GM23338 (cell line): ENCODE results near the gene GRIN3A. TPM values are rescaled to one million over a fixed set of nuclear protein-coding genes. Genes with fewer than 3 reads are reported as not detected.

ENCODE experiments used
- ATAC-seq: fragments of 200-7000 bp; cut with Tn5 transposase; 3 replicates; pipeline ENCODE4 v1.9.1; 2020
- DNase-seq: peaks from one replicate; pipeline ENCODE4 v3.0.0-alpha.2; 2015; ENCODE audit warnings: low spot score
- H2AFZ ChIP-seq: fragments of 200-600 bp; sonication (generic); 2 replicates; pipeline ENCODE4 v1.8.0; 2016; ENCODE audit warnings: antibody characterized with exemption, mild to moderate bottlenecking, moderate library complexity
- H3F3A ChIP-seq: fragments of 200-600 bp; sonication (generic); replicated peaks from 2 replicates; pipeline ENCODE4 v1.8.0; 2017; ENCODE audit warnings: antibody characterized with exemption, mixed run types, low read depth
- H3K27ac ChIP-seq: fragments of 200-600 bp; sonication (generic); 2 replicates; pipeline ENCODE4 v1.6.1; 2016; ENCODE audit warnings: low read depth
- H3K27me3 ChIP-seq: fragments of 200-600 bp; sonication (generic); 2 replicates; pipeline ENCODE4 v1.8.0; 2016; ENCODE audit warnings: mild to moderate bottlenecking, mixed run types, moderate library complexity; ENCODE audit not compliant: insufficient read depth
- H3K36me3 ChIP-seq: fragments of 200-600 bp; sonication (generic); 2 replicates; pipeline ENCODE4 v1.8.0; 2016; ENCODE audit warnings: mild to moderate bottlenecking; ENCODE audit not compliant: insufficient read depth
- H3K4me1 ChIP-seq: fragments of 200-600 bp; sonication (generic); 2 replicates; pipeline ENCODE4 v1.8.0; 2016; ENCODE audit warnings: mild to moderate bottlenecking, moderate library complexity; ENCODE audit not compliant: insufficient read depth
- H3K4me2 ChIP-seq: fragments of 200-600 bp; sonication (generic); 2 replicates; pipeline ENCODE4 v1.7.1; 2017; ENCODE audit warnings: mixed run types
- H3K4me3 ChIP-seq: fragments of 200-600 bp; sonication (generic); 2 replicates; pipeline ENCODE4 v1.6.1; 2016; ENCODE audit warnings: mixed run types
- H3K79me2 ChIP-seq: fragments of 200-600 bp; sonication (generic); replicated peaks from 2 replicates; pipeline ENCODE4 v1.8.0; 2017; ENCODE audit warnings: mild to moderate bottlenecking; ENCODE audit not compliant: insufficient read depth
- H3K9me2 ChIP-seq: fragments of 200-600 bp; sonication (generic); 2 replicates; pipeline ENCODE4 v1.8.0; 2017; ENCODE audit not compliant: insufficient read depth
- H4K20me1 ChIP-seq: fragments of 200-600 bp; sonication (generic); replicated peaks from 2 replicates; pipeline ENCODE4 v1.8.0; 2017; ENCODE audit warnings: mild to moderate bottlenecking; ENCODE audit not compliant: insufficient read depth
- H3K27ac Mint-ChIP-seq: 2 replicates; pipeline ENCODE4 v1.8.0; 2020; ENCODE audit warnings: inconsistent platforms, mild to moderate bottlenecking, moderate library complexity, mixed read lengths
- H3K27me3 Mint-ChIP-seq: 3 replicates; pipeline ENCODE4 v1.8.0; 2022; ENCODE audit warnings: low read depth, mild to moderate bottlenecking, moderate library complexity, mixed read lengths, inconsistent platforms; ENCODE audit not compliant: insufficient read depth, poor library complexity
- H3K36me3 Mint-ChIP-seq: 3 replicates; pipeline ENCODE4 v1.8.0; 2021; ENCODE audit warnings: low read depth, mild to moderate bottlenecking, inconsistent platforms, moderate library complexity, mixed read lengths
- H3K4me1 Mint-ChIP-seq: 3 replicates; pipeline ENCODE4 v1.8.0; 2020; ENCODE audit warnings: mild to moderate bottlenecking, inconsistent platforms, mixed read lengths
- H3K4me3 Mint-ChIP-seq: 3 replicates; pipeline ENCODE4 v1.8.0; 2021; ENCODE audit warnings: moderate library complexity, mild to moderate bottlenecking, inconsistent platforms, mixed read lengths
- H3K9me3 Mint-ChIP-seq: 3 replicates; pipeline ENCODE4 v1.8.0; 2020; ENCODE audit warnings: moderate library complexity, mild to moderate bottlenecking, inconsistent platforms, mixed read lengths
- CREB1 ChIP-seq: fragments of 250-450 bp; sonication (Bioruptor Pico); IDR thresholded peaks from 2 replicates; pipeline ENCODE4 v1.5.0; 2020; ENCODE audit warnings: low read depth, mild to moderate bottlenecking, moderate library complexity
- CTCF ChIP-seq, 2 experiments: fragments of 200-600 bp in 1 of 2; sonication (generic) in 1 of 2; conservative IDR thresholded peaks; 2 replicates each; pipeline versions ENCODE4 v1.5.1 to v1.6.1; 2016 to 2017; ENCODE audit warnings: antibody characterized with exemption in 2 of 2, low read depth in 2 of 2, mild to moderate bottlenecking in 2 of 2, moderate library complexity in 1 of 2
- ETS1 ChIP-seq: IDR thresholded peaks from 2 replicates; pipeline ENCODE4 v1.6.1; 2016; ENCODE audit warnings: antibody characterized with exemption
- EZH2 ChIP-seq: fragments of 200-600 bp; sonication (generic); IDR thresholded peaks from one replicate; pipeline ENCODE4 v1.8.0; 2017; ENCODE audit warnings: antibody characterized with exemption, mild to moderate bottlenecking, low read depth; ENCODE audit not compliant: unreplicated experiment
- EZH2phosphoT487 ChIP-seq: fragments of 200-600 bp; sonication (generic); IDR thresholded peaks from one replicate; pipeline ENCODE4 v1.8.1; 2018; ENCODE audit warnings: antibody characterized with exemption; ENCODE audit not compliant: unreplicated experiment
- JUNB ChIP-seq: IDR thresholded peaks from one replicate; pipeline ENCODE4 v1.6.1; 2016; ENCODE audit warnings: antibody characterized with exemption; ENCODE audit not compliant: unreplicated experiment
- NANOG ChIP-seq: IDR thresholded peaks from 2 replicates; pipeline ENCODE4 v1.6.1; 2016; ENCODE audit warnings: antibody characterized with exemption, borderline replicate concordance
- POLR2AphosphoS5 ChIP-seq: IDR thresholded peaks from 2 replicates; pipeline ENCODE4 v1.6.1; 2016; ENCODE audit warnings: antibody characterized with exemption, low read depth
- REST ChIP-seq: IDR thresholded peaks from one replicate; pipeline ENCODE4 v1.6.1; 2018; ENCODE audit warnings: antibody characterized with exemption; ENCODE audit not compliant: unreplicated experiment
- STAT1 ChIP-seq: IDR thresholded peaks from one replicate; pipeline ENCODE4 v1.6.1; 2016; ENCODE audit warnings: antibody characterized with exemption; ENCODE audit not compliant: unreplicated experiment
- ZNF114 ChIP-seq: fragments of 250-450 bp; sonication (Bioruptor Pico); IDR thresholded peaks from 2 replicates; pipeline ENCODE4 v1.5.0; 2020; ENCODE audit warnings: mild to moderate bottlenecking, moderate library complexity
- ZNF331 ChIP-seq: fragments of 250-450 bp; sonication (Bioruptor Pico); IDR thresholded peaks from 2 replicates; pipeline ENCODE4 v1.5.0; 2020; ENCODE audit warnings: low read depth, mild to moderate bottlenecking, moderate library complexity
- polyA plus RNA-seq: library from polyadenylated mRNA; unstranded; fragments of >200 nt; fragmentation: Nextera tagmentation; extraction: Ambion mirVana; gene quantifications from 2 replicates; pipeline ENCODE4 v1.2.1, GENCODE V29; 2016
- total RNA-seq: library from RNA; depleted of rRNA; stranded (reverse); fragments of >200 nt; shearing (Covaris generic); gene quantifications from 2 replicates; pipeline ENCODE4 v1.2.3, GENCODE V29; 2014
- TF ChIP-seq, protein P1 (sequence below): fragments of 250-450 bp; sonication (Bioruptor Pico); IDR thresholded peaks from 2 replicates; pipeline ENCODE4 v1.5.0; 2020; ENCODE audit warnings: mild to moderate bottlenecking, moderate library complexity

Gene GRIN3A
- total and polyA plus RNA-seq, 2 experiments from 2014 or later: 0.03 to 0.05 TPM

DNA sequence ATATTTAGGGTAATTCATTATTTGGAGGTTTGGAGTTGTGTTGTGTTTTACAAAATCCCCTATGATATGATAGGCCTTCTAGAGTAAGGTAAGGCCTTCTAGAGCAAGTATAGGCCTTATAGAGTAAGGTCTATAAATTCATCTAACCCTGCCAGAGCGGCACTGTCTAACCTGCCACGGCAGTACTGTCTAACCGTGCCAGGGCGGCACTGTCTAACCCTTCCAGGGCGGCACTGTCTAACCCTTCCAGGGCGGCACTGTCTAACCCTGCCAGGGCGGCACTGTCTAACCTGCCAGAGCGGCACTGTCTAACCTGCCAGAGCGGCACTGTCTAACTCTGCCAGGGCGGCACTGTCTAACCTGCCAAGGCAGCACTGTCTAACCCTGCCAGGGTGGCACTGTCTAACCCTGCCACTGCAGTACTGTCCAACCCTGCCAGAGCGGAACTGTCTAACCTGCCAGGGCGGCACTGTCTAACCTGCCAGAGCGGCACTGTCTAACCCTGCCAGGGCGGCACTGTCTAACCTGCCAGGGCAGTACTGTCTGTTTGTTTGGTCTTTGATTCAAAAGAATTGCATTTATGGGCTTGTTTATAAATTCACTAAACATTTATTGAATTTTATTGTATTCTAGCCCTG is 195.2 kb downstream of the GRIN3A start:
- Histone ChIP-seq H4K20me1 (peaks cover 11% of the 10 kb centered on the region), H2AFZ (no peak overlapping the region), H3K9me2 (no peaks in the 10 kb centered on the region), H3F3A (no peaks in the 10 kb centered on the region; the same call in 1 of the 2 replicates), H3K79me2 (peaks cover 13% of the 10 kb centered on the region), H3K36me3 (peaks cover 27% of the 10 kb centered on the region), H3K4me2 (no peak overlapping the region), H3K4me3 (no peak overlapping the region), H3K4me1 (no peaks in the 10 kb centered on the region), H3K27me3 (no peaks in the 10 kb centered on the region), H3K27ac (no peak overlapping the region)
- no peak for DNase-seq
- Mint-ChIP-seq H3K36me3 (peaks cover 33% of the 10 kb centered on the region), H3K4me1 (no peaks in the 10 kb centered on the region; the same call in 2 of the 3 replicates), H3K9me3 (no peaks in the 10 kb centered on the region), H3K27me3 (no peaks in the 10 kb centered on the region), H3K4me3 (no peak overlapping the region), H3K27ac (no peak overlapping the region)
- TF ChIP-seq STAT1 (no peak), ETS1 (no peak), ZNF331 (CRISPR knock-in tag) (no peak), CREB1 (CRISPR knock-in tag) (no peak), CTCF (conservative IDR thresholded peaks at IDR 0.05; ENCODE audit: low read depth in 2 of 2) (no peak), EZH2phosphoT487 (no peak), EZH2 (no peak), POLR2AphosphoS5 (no peak), NANOG (no peak), REST (no peak), JUNB (no peak), ZNF114 (no peak)
- TF ChIP-seq, protein P1, sequence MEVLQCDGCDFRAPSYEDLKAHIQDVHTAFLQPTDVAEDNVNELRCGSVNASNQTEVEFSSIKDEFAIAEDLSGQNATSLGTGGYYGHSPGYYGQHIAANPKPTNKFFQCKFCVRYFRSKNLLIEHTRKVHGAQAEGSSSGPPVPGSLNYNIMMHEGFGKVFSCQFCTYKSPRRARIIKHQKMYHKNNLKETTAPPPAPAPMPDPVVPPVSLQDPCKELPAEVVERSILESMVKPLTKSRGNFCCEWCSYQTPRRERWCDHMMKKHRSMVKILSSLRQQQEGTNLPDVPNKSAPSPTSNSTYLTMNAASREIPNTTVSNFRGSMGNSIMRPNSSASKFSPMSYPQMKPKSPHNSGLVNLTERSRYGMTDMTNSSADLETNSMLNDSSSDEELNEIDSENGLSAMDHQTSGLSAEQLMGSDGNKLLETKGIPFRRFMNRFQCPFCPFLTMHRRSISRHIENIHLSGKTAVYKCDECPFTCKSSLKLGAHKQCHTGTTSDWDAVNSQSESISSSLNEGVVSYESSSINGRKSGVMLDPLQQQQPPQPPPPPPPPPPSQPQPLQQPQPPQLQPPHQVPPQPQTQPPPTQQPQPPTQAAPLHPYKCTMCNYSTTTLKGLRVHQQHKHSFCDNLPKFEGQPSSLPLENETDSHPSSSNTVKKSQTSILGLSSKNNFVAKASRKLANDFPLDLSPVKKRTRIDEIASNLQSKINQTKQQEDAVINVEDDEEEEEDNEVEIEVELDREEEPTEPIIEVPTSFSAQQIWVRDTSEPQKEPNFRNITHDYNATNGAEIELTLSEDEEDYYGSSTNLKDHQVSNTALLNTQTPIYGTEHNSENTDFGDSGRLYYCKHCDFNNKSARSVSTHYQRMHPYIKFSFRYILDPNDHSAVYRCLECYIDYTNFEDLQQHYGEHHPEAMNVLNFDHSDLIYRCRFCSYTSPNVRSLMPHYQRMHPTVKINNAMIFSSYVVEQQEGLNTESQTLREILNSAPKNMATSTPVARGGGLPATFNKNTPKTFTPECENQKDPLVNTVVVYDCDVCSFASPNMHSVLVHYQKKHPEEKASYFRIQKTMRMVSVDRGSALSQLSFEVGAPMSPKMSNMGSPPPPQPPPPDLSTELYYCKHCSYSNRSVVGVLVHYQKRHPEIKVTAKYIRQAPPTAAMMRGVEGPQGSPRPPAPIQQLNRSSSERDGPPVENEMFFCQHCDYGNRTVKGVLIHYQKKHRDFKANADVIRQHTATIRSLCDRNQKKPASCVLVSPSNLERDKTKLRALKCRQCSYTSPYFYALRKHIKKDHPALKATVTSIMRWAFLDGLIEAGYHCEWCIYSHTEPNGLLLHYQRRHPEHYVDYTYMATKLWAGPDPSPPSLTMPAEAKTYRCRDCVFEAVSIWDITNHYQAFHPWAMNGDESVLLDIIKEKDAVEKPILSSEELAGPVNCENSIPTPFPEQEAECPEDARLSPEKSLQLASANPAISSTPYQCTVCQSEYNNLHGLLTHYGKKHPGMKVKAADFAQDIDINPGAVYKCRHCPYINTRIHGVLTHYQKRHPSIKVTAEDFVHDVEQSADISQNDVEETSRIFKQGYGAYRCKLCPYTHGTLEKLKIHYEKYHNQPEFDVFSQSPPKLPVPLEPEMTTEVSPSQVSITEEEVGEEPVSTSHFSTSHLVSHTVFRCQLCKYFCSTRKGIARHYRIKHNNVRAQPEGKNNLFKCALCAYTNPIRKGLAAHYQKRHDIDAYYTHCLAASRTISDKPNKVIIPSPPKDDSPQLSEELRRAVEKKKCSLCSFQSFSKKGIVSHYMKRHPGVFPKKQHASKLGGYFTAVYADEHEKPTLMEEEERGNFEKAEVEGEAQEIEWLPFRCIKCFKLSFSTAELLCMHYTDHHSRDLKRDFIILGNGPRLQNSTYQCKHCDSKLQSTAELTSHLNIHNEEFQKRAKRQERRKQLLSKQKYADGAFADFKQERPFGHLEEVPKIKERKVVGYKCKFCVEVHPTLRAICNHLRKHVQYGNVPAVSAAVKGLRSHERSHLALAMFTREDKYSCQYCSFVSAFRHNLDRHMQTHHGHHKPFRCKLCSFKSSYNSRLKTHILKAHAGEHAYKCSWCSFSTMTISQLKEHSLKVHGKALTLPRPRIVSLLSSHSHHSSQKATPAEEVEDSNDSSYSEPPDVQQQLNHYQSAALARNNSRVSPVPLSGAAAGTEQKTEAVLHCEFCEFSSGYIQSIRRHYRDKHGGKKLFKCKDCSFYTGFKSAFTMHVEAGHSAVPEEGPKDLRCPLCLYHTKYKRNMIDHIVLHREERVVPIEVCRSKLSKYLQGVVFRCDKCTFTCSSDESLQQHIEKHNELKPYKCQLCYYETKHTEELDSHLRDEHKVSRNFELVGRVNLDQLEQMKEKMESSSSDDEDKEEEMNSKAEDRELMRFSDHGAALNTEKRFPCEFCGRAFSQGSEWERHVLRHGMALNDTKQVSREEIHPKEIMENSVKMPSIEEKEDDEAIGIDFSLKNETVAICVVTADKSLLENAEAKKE: no peak
- ATAC-seq: no peak
